ENCODE results near the gene ZNF618. TPM values are rescaled to one million over a fixed set of nuclear protein-coding genes. Genes with fewer than 3 reads are reported as not detected.

Gene ZNF618
- total RNA-seq, 1 experiment from 2014 or later: 1.8 TPM

GRCh38 chr9:113886466-113886865 is 10.4 kb downstream of the ZNF618 start:
- Histone ChIP-seq H3K9me3 (ENCODE audit: control insufficient read depth, insufficient read depth, low read depth, low read length) (no peaks in the 10 kb centered on the region), H3K27ac (ENCODE audit: low read length) (no peak overlapping the region), H3K36me3 (ENCODE audit: control insufficient read depth, insufficient read depth, low read length) (no peaks in the 10 kb centered on the region), H3K4me3 (ENCODE audit: low read depth in 2 of 2, low read length in 2 of 2) (no peak overlapping the region), H3K4me1 (ENCODE audit: control insufficient read depth, insufficient read depth, low read length) (no peaks in the 10 kb centered on the region), H3K27me3 (ENCODE audit: control insufficient read depth, insufficient read depth, low read length) (no peaks in the 10 kb centered on the region)
- intact Hi-C loops (cut with micrococcal nuclease; ENCODE audit: unreplicated experiment) (no loop called here), in situ Hi-C loops (cut with HindIII; ENCODE audit: low pct_unique_long_range_greater_than_20kb, low sequenced_read_pairs) (no loop called here)
- CTCF ChIA-PET: no interaction called here
- BruUV-seq (replicated peaks): no TSS peak
- ATAC-seq (no peak), DNase-seq (ENCODE audit: low read depth, low spot score) (no peak)
- TF ChIP-seq CTCF (IDR thresholded peaks at IDR 0.05): no peak
- TF ChIP-seq, protein P1, sequence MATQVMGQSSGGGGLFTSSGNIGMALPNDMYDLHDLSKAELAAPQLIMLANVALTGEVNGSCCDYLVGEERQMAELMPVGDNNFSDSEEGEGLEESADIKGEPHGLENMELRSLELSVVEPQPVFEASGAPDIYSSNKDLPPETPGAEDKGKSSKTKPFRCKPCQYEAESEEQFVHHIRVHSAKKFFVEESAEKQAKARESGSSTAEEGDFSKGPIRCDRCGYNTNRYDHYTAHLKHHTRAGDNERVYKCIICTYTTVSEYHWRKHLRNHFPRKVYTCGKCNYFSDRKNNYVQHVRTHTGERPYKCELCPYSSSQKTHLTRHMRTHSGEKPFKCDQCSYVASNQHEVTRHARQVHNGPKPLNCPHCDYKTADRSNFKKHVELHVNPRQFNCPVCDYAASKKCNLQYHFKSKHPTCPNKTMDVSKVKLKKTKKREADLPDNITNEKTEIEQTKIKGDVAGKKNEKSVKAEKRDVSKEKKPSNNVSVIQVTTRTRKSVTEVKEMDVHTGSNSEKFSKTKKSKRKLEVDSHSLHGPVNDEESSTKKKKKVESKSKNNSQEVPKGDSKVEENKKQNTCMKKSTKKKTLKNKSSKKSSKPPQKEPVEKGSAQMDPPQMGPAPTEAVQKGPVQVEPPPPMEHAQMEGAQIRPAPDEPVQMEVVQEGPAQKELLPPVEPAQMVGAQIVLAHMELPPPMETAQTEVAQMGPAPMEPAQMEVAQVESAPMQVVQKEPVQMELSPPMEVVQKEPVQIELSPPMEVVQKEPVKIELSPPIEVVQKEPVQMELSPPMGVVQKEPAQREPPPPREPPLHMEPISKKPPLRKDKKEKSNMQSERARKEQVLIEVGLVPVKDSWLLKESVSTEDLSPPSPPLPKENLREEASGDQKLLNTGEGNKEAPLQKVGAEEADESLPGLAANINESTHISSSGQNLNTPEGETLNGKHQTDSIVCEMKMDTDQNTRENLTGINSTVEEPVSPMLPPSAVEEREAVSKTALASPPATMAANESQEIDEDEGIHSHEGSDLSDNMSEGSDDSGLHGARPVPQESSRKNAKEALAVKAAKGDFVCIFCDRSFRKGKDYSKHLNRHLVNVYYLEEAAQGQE (IDR thresholded peaks at IDR 0.05; ENCODE audit: insufficient read depth in 1 of 2, low read depth in 2 of 2, low read length in 1 of 2): no peak
- TF ChIP-seq SIN3A (IDR thresholded peaks at IDR 0.05; ENCODE audit: borderline replicate concordance, insufficient read depth, low read depth, low read length): no peak
- no peak for TF ChIP-seq TCF7L2 (IDR thresholded peaks at IDR 0.05; ENCODE audit: low read depth, low read length)
- TF ChIP-seq POLR2AphosphoS5 (IDR thresholded peaks at IDR 0.05; ENCODE audit: low read depth, low read length): no peak
- POLR2A ChIA-PET: no interaction called here

GRCh38 chr9:113886933-113887332 is 10.8 kb downstream of the ZNF618 start:
- TF ChIP-seq CTCF (IDR thresholded peaks at IDR 0.05): no peak
- no peak for TF ChIP-seq SIN3A (IDR thresholded peaks at IDR 0.05; ENCODE audit: borderline replicate concordance, insufficient read depth, low read depth, low read length)
- H3K27me3 ChIP-seq (ENCODE audit: control insufficient read depth, insufficient read depth, low read length): no peaks in the 10 kb centered on the region
- intact Hi-C loops (cut with micrococcal nuclease; ENCODE audit: unreplicated experiment): no loop called here
- BruUV-seq (replicated peaks): no TSS peak
- ChIA-PET CTCF (no interaction called here), POLR2A (no interaction called here)
- H3K9me3 ChIP-seq (ENCODE audit: control insufficient read depth, insufficient read depth, low read depth, low read length): no peaks in the 10 kb centered on the region
- ATAC-seq (no peak), DNase-seq (ENCODE audit: low read depth, low spot score) (no peak)
- no peak overlapping the region for H3K4me3 ChIP-seq (ENCODE audit: low read depth in 2 of 2, low read length in 2 of 2)
- H3K4me1 ChIP-seq (ENCODE audit: control insufficient read depth, insufficient read depth, low read length): no peaks in the 10 kb centered on the region
- in situ Hi-C loops (cut with HindIII; ENCODE audit: low pct_unique_long_range_greater_than_20kb, low sequenced_read_pairs): no loop called here
- H3K27ac ChIP-seq (ENCODE audit: low read length): no peak overlapping the region
- H3K36me3 ChIP-seq (ENCODE audit: control insufficient read depth, insufficient read depth, low read length): no peaks in the 10 kb centered on the region

DNA sequence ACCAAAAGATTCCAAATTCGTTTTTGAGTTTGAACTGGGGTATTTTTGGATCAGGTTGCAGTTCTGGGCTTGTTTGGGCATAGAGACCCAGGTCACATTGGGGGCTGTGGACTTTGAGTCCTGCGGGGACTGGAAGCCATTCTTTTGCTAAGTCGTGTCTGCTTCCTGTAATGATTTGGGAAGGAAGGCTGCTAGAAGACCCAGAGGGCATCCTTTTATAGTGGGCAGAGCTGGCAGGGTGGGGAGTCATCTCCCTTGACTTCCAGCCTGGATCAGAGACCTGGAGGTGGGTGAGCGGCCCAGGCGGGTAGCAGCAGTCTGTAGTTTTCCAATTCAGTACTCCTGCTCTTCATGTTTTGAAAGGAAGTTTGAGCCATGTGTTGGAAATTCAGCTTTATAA is 11.3 kb downstream of the ZNF618 start:
- Histone ChIP-seq H3K4me1 (ENCODE audit: control insufficient read depth, insufficient read depth, low read length) (no peaks in the 10 kb centered on the region), H3K4me3 (ENCODE audit: low read depth in 2 of 2, low read length in 2 of 2) (no peak overlapping the region), H3K27me3 (ENCODE audit: control insufficient read depth, insufficient read depth, low read length) (no peaks in the 10 kb centered on the region), H3K27ac (ENCODE audit: low read length) (no peak overlapping the region), H3K9me3 (ENCODE audit: control insufficient read depth, insufficient read depth, low read depth, low read length) (no peaks in the 10 kb centered on the region), H3K36me3 (ENCODE audit: control insufficient read depth, insufficient read depth, low read length) (no peaks in the 10 kb centered on the region)
- ChIA-PET CTCF (no interaction called here), POLR2A (no interaction called here)
- DNase-seq (ENCODE audit: low read depth, low spot score) (no peak), ATAC-seq (no peak)
- in situ Hi-C loops (cut with HindIII; ENCODE audit: low pct_unique_long_range_greater_than_20kb, low sequenced_read_pairs) (no loop called here), intact Hi-C loops (cut with micrococcal nuclease; ENCODE audit: unreplicated experiment) (no loop called here)
- no peak for TF ChIP-seq SIN3A (IDR thresholded peaks at IDR 0.05; ENCODE audit: borderline replicate concordance, insufficient read depth, low read depth, low read length)
- no peak for TF ChIP-seq TCF7L2 (IDR thresholded peaks at IDR 0.05; ENCODE audit: low read depth, low read length)
- TF ChIP-seq, protein P1 (IDR thresholded peaks at IDR 0.05; ENCODE audit: insufficient read depth in 1 of 2, low read depth in 2 of 2, low read length in 1 of 2): no peak
- no peak for TF ChIP-seq CTCF (IDR thresholded peaks at IDR 0.05)
- TF ChIP-seq POLR2AphosphoS5 (IDR thresholded peaks at IDR 0.05; ENCODE audit: low read depth, low read length): no peak
- BruUV-seq (replicated peaks): no TSS peak

Data from Panc1 (cell line).